ENCODE results near the gene HSD17B13.
"Not testable (repeated sequence)": the region's sequence is repeated elsewhere in the genome, so short reads cannot be mapped to it uniquely, and the experiment has no call there.

HSD17B13 gene, protein sequence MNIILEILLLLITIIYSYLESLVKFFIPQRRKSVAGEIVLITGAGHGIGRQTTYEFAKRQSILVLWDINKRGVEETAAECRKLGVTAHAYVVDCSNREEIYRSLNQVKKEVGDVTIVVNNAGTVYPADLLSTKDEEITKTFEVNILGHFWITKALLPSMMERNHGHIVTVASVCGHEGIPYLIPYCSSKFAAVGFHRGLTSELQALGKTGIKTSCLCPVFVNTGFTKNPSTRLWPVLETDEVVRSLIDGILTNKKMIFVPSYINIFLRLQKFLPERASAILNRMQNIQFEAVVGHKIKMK

DNA sequence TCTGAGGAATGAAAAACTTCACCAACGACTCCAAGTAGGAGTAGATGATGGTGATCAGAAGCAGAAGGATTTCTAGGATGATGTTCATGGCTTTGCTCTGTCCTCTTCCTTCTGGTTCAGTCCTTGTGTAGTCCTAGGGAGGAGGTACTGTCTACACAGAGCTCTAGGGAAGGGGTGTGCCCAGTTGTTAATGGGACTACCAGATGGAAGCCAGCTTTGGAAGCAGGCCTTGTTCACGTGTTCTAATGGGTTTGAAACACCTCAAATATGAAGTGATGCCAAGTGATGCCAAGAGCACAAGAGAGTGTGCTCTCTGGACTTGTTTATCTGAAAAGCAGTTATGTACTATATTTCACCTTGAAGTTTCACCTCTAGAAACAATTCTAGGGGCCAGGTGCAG is at the start of gene HSD17B13:
TSS of gene HSD17B13 (minus strand) at position 129 of the 400 bp plus-strand sequence. CDS start at position 88, 41 bp downstream.
- DNase-seq = no peak

DNA sequence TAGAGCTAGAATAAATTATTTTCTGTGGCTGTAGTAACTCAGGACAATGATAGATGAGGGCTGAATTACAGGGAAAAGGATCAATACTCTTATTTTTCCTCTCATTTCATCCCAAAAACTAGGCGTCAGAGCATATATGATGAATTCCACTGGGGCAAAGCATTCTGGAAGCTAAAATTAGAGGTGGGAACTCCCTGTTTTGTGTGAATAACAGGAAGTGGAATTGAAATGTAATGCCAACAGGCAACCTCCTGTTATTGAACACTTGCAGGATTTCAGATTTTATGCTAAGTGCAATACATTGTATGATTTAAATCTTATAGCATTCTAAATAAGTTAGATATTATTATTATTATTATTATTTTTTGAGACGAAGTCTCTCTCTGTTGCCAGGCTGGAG is 47.4 kb upstream of the HSD17B13 start:
- DNase-seq = no peak

DNA sequence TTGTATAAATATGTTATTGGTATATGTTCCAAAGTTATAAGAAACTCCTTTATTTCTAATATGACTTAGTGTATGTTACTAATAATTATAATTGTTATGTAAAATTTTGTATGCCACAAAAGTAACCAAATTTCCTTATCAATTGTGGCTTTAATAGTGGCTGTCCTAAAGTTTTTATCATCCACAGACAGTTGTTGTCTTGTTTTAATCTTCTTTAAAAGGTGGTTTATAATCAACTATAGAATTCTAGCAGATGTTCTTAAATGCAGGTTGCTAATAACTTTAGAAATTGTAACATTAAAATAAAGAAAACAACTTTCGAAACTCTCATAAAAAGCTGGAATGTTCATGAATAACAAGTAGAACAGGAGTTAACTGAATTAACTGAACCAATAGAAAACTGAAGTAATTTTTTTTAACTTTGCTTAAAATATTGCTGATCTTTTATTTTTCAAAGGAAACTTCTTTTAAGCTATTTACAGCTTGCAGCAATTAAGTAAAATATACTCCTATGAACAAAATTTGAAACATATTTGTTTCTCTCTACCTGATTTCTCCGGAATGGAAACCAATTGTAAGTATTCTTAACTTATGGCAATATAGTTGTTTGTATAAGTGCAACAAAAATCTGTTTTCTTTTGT is 44.0 kb upstream of the HSD17B13 start:
- no peak for DNase-seq

DNA sequence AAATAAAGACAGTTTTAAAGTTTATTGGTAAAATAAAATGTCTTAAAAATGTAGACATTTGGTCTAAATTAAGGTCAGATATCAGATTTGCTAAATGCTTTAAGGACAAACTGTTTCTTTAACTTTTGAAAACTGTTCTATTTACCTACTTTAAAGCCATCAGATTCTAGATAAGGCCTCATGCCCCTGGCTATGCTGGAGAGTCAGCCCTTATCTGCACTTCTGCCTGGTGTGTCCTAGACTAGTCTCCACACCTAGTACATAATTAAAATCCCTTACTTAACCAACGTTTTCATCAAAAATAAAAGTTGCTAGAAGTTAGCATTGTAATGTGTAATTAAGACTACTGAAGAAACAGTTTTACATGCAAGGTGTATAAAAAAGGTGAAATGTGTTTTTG is 42.7 kb upstream of the HSD17B13 start:
- no peak for DNase-seq

DNA sequence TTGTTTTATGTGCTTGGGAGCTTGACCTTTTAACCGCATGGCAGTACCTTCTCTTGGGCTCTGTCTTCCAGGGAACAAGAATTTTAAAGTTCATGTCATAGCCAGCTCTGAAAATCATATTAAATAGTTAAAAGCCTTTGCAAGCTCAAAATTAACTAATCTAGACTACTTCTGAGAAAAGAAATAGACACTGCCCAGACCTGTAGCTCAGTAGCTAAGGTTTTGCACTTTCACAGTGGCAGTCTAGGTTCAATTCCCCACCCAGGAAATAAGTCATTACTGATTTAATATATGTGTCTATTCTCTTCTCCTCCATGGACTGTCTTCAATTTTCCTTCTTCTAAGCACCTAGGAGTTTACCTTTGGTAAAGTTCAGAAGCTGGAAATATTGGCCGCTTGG is 40.9 kb upstream of the HSD17B13 start:
- no peak for DNase-seq

DNA sequence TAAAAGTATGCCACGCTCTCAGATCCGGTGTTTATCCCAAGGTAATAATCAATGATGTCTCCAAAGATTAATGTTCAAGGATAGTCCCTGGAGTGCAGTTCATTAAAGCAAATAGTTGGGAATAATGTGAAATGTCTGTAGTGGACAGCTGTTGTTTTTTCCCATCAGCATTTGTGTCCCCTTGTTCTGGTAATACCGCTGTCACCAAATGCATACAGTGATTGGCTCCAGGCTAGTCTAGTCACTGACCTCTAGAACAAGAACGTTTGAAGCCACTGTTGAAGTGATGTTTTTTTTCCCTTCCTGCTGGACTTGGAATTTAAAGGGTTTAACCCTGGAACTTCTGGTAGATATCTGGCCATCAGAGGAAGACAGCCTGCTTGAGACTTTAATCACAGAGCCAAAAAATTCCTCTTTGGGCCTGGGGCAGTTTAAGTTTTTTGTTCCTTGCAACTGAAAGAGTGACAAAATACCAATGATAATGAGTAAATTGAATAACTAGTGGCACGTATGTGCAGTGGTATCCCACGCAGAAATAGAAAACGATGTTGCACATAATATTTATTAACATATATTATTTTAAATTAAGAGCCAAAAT is 37.8 kb upstream of the HSD17B13 start:
- DNase-seq = no peak

DNA sequence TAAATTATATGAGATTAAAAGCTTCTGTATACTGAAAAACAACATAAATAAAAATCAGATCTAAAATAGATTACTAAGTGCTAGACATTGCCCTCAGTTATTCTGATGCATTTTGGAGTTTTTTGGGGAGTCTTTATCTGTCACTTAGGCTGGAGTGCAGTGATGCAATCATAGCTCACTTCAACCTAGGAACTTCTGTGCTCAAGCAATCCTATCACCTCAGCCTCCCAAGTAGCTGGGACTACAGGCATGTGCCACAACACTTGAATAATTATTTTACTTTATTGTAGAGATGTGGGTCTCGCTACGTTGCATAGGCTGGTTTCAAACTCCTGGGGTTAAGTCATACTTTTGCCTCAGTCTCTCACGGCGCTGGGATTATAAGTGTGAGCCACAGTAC is 36.6 kb upstream of the HSD17B13 start:
- DNase-seq = no peak

DNA sequence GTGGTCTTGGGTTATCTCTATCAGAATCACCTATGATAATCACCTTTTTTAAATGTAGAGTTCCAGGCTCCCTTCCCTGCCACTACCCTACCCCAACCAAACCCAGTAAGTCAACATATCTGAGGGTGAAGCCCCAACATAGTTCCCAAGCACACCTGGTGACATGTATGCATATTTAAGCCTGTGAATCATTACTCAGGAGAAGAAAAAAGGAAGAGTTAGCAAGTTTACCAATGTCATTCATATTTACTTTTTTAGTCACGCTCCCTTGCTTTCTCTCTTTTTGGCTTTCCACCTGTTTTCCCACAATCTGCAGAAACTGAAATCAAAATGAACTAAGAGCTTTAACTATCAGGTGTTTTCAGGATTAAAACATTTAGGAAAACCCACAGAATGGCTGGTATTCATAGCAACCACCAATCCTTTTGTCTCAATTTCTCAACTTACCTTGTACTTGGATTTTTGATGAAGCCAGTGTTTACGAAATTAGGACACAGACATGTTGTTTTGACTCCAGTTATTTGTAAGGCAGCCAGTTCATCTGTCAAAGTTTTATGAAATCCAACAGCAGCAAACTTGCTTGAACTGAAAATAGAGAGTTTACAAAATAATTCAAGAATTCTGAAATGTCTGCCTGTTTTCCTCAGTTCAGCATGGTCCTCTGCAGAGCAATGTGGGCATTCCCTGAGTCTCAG is 34.3 kb upstream of the HSD17B13 start:
- no peak for DNase-seq

DNA sequence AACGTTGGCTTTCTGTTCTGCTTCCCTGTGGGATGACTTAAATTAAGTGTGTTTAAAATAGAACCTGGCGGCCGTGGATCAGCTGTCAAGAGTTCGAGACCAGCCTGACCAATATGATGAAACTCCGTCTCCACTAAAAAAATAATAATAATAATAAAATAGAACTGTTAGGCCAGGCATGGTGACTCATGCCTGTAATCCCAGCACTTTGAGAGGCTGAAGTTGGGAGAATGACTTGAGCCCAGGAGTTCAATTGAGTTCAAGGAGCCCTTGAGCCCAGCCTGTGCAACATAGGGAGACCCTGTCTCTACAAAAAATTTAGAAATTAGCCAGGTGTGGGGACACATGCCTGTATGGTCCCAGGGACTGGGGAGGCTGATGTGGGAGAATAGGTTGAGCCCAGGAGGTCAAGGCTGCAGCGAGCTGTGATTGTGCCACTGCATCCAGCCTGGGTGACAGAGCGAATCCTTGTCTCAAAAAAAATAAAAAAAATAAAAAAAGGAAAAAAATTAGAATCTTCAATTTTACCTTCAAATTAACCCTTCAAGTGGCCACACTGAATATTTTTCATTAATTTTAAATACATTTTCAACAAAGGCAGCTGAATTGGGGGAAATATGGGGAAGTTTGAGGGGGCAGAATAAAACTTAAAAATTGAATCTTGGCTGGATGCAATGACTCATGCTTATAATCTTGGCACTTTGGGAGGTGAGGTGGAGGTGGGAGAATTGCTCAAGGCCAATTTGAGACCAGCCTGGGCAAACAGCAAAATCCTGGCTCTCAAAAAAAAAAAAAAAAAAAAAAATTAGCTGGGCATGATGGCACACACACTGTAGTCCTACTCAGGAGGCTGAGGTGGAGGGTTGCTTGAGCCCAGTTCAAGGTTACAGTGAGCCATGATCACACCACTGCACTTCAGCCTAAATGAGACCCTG is 31.8 kb upstream of the HSD17B13 start:
- no peak for DNase-seq

DNA sequence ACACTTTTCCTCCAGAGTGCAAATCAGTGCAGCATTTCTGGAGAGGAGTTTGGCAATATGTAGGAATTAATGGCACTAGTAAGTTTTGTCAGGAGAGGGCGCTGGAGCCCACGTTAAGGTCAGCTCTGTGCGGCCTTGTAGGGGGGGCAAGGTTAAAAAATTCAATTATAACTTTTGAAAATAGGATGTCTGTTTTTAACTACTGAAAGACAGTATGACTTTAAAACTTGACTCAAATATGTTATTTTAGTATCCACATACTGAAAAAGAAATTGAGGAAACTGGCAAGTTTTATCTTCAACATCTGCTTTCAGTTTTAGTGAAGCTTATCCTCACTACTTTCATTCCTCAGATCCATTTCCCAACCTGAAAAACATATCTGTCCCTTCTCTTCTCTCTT is 30.9 kb upstream of the HSD17B13 start:
- no peak for DNase-seq

DNA sequence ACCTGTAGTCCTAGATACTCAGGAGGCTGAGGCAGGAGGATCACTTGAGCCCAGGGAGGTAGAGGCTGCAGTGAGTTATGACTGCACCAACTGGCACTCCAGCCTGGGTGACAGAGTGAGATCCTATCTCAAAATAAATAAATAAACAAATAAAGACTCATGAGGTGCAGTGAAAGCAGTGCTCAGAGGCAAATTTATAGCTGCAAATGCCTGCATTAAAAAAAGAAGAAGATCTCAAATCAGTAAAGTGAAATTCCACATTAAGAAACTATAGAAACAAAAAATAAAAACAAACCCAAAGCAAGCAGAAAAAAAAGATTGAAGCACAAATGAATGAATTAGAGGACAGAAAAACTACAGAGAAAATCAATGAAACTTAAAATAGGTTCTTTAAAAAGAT is 22.5 kb upstream of the HSD17B13 start:
- no peak for DNase-seq

DNA sequence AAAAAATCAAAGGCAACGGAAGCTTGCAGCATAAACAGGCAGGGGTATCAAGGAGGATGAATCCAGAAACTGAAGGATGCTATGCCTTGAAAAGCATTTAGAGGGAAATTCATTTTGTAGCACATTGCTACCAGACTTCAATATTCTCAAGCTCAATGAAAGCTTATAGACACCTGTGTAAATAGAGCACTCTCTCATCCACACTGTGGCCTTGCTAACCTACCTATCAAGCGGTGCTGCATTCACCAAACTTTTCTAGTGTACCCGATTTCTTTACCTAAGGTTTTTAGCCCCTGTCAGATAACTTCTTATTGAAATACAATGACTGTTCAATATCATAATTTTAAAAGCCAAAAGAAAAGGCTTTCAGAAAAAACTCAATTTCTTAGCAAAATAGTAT is 20.2 kb upstream of the HSD17B13 start:
- no peak for DNase-seq

DNA sequence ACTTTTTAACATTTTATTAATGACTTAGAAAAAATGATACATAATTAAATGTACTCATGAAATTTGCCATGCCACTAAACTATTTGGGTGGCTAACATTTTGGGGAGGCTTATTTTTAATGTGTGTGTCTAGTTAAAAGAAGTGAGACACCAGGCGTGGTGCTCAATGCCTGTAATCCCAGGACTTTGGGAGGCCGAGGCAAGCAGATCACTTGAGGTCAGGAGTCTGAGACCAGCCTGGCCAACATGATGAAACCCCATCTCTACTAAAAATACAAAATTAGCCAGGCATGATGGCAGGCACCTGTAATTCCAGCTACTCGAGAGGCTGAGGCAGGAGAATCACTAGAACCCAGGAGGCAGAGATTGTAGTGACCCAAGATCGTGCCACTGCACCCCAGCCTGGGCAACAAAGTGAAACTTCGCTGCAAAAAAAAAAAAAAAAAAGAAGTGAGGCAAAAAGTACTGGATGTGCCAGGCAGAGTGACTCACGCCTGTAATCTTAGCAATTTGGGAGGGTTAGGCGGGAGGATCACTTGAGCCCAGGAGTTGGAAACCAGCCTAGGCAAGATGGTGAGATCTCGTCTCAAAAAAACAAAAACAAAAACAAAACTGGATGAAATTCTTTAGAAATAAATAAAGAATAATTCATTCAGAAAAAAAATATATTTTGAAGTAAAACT is 19.4 kb upstream of the HSD17B13 start:
- DNase-seq = not testable (repeated sequence)

DNA sequence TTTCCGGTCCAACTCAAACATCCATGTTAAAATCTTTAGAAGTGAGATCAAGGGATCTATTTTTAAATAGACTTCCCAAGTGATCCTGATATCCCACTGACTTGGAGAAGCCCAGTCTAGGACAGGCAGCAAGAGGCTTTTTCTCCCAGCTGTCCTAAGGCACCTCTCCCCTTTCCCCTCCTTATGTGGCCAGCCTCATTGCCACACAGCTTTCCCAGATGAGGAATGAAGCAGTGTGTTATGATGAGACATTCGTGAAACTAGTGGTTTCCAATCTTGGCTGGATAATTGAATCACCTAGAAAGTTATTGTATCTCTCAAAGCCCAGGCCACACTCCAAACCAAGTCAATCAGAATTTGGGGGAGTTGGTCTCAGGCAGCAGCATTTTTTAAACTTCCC is 16.8 kb upstream of the HSD17B13 start:
- DNase-seq = no peak

DNA sequence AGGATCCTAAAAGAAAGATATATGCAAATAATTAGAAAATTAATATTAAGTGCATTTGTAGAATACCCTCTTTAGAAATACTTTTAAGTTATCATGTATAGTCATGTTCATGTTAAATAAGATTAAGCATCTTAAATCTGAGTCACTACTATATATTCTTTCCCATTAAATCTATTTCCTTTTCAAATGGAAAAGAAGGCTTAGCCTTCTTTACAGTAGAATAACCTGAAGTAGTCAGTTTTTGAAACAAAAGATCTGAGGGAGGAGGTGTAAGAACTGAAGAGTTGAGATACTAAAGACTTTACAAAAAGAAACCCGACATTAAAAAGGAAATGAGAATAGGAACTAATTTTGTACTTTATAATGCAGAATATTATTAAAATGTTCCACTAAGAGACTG is 14.7 kb upstream of the HSD17B13 start:
- no peak for DNase-seq

DNA sequence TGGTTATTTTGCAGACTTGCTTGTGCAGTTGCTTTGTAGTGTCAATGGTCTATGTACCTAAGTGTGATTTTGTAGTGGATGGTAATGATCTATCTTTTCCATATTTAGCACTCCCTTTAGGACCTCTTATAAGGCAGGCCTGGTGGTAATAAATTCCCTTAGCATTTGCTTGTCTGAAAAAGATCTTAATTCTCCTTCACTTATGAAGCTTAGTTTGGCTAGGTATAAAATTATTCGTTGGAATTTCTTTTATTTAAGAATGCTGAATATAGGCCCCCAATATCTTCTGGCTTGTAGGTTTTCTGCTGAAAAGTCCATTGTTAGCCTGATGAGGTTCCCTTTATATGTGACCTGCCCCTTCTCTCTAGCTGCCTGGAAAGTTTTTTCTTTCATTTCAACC is 10.6 kb upstream of the HSD17B13 start:
- DNase-seq = no peak

DNA sequence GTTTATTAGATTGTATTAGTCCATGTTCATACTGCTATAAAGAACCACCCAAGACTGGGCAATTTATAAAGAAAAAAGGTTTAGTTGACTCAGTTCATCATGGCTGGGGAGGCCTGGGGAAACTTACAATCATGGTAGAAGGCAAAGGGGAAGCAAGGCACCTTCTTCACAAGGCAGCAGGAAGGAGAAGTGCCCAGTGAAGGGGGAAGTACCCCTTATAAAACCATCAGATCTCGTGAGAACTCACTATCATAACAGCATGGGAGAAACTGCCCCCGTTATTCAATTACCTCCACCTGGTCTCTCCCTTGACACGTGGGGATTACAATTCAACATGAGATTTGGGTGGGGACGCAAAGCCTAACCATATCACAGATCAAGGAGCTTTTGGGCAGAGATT is 8.1 kb upstream of the HSD17B13 start:
- DNase-seq = no peak

DNA sequence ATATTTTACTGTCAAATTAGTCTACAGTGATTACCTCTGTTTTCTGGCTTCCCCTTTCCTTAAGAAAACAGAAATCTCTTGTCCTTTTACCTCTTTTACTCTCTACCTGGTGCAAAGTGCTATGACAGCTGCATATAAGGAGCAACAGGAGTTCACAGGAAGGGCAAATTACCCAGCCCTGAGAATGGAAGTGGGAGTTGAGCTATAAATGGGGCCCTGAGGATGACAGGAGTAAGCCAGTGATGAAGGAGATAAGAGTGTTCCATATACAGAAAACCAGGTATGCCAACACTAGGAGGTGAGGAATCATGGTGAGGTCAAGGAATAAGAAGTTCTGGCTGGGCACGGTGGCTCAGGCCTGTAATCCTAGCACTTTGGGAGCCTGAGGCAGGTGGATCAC is 4.5 kb upstream of the HSD17B13 start:
- no peak for DNase-seq

DNA sequence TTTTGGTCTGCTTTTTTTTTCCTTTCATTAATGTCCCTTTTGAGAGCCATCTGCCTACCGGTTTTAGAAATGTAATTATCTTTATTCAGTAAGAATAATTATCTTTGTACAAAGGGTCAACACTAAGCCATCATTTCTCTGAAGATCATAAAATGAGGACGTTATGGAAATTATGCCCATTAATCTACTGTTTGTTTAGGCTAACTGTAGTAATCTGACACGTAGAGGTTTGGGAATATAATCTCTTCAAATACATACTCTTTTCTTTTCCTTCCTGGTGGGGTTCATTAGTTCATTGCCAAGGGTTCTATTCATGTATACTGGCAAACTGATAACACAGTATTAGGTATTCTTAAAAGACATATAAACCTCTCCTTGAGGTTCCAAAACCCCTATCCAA is 3.8 kb upstream of the HSD17B13 start:
- DNase-seq = no peak

DNA sequence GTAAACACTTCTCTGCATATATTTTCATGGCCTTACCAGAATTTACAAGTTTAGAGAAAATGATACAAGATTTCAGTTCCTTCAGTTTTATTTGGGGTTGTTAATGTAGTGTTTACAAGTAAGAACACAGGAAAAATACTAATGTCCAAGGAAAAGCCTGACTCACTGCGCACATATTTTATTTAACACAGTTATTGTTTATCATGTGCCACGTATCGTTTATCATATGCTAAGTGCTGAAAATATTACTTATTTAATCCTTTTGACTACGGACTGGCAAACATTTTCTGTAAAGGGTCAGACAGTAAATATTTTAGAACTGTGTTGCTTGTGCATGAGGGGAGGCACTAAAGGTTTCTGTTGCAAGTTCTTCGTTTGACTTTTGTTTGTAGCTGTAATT is 794 bp downstream of the HSD17B13 start:
- DNase-seq = no peak

DNA sequence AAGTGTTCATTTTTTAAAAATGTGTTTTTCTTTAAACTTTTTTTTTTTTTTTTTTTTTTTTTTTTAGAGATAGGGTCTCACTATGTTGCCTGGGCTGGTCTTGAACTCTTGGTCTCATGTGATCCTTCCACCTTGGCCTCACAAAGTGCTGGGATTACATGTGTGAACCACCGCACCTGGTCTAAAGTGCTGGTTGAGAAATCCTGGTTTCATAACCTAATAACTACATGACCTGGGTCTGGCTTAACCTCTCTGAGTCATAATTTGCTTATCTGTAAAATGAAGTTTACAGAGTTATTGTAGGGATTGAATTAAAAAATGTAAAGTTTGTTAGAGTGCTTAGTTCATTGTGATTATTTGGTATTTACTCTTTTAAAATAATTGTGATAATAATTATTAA is 5.2 kb downstream of the HSD17B13 start:
- DNase-seq = no peak

DNA sequence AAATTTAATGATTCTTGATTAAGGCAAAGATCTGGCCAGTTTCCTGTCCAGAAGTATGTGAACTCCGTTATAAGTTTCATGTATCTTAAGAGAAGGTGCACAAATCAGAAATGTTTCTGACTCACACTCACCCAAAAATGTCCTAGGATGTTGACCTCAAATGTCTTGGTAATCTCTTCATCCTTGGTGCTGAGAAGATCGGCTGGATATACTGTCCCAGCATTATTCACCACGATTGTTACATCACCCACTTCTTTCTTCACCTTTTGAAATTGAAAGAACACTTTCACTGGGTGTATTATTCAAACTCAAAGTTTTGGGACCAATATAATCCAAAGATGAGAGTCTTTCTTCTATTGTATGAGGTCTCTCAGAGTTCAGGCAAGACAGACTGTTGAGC is 5.7 kb downstream of the HSD17B13 start:
- no peak for DNase-seq
